ENCODE data around the gene BYSL. TPM values are rescaled to one million over a fixed set of nuclear protein-coding genes. Genes with fewer than 3 reads are reported as not detected.
A peak's percentile ranks its signal among the peaks of the same experiment; 100 is the strongest.

Gene BYSL
- total RNA-seq, 1 experiment from 2014 or later: 33.0 TPM

DNA sequence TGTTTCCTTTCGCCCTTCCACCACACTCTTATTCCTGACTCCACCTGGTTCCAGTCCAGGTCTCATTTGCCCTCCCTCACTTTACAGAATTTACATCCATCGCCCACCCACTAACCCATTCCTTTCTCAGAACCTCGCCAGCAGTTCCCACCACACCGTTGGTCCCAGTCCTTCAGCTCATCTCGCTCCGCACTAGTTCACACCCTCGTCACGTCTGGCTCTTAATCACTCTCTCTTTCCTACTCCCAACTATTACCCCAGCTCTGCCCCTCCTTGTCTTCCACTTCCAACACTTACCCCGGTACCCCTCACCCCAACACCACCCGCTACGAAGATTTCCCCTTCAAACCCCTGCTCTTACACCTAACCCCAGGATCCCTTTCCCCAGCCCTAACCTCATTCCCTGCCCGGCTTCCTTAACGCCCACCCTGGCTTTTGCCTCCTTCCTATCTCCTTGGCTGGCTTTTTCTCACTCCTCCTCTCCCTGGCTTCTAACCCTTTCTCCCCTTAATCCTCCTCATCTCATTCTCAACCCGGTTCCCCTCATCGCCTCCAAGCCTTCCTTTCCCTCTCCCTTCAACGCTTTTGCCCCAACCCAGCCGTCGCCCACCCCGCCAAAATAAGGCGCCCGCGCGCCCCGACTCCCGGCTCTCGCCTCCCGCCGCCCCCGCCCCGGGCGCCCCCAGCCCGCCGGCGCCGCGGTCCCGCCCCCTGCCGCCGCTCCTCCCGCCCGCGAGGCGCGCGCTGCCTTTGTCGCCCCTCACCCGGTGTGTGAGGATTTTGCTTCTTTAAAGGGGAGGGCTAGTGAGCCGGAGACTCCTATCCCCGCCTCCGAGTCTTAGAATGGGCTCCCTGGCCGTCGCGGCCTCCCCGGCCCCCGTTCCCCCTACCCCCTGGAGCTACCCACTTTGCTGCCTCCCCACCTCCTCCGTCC, 26.7 kb upstream of the BYSL start:
- peak overlapping the region; percentile 77 for H2AFZ ChIP-seq
- DNase-seq: peak in 1 of 2 experiments; percentile 3
- intact Hi-C loops (cut with micrococcal nuclease; ENCODE audit: unreplicated experiment): loop anchor here (2.0 kb wide), 1 partner anchor 26 kb away; the partner anchor contains the start of genes BYSL and MED20

DNA sequence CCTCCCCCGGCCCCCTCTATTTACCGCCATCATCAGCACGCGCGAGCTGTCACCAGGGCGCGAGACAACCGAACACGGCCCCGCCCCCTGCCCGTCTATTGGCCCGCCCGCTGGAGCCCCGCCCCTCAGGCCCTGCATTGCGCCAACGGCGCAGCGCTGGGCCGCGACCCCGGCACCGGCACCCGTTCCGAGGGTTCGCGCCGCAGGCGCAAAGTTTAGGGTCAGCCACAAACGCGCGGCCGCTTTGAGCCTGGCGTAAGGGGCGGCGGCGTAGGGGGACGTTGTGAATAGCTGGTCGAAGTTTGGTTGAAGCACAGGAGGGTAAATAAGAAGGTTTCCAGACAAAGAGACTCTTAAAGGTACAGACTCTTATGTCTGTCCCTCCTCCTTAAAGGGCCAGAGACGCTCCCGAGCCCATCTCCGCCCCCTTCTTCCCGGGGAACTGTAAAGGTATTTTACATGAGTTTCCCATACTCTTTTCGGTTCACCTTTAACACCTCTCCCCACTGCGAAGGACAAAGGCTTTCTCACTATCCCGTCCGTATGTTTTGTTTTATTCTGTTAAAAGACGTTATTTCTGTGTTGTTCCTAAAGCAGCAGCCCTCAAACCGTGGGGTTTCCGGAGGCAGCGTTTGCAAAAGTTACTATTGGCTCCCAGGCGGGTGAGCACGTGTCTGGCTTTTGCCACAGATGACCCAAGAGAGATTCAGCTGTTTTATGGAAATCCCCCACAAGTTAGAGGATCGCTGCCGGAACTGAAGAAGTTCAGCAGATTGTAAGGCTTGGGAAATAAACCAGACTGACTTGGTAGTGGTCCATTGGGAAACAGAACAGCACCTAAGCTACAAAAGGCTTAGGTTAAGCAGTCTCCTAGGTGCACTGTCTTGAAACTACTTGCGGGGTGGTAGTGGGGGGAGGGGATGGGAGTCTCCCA, 25.7 kb upstream of the BYSL start, which contains the start of gene USP49:
Gene USP49, minus strand, starts transcription at position 76 of the 934 bp plus-strand sequence. CDS start 88,392 bp downstream, outside the sequence.
- peak within 1 kb of the TSS; percentile 79 for H3K27ac ChIP-seq
- no peaks in the 10 kb centered on the region for H3K9me3 ChIP-seq (ENCODE audit: insufficient read depth, low read depth)
- peak; percentile 79 to 85 for DNase-seq
- no peaks in the 10 kb centered on the region; the same call in 1 of the 2 replicates for H4K20me1 ChIP-seq (ENCODE audit: insufficient read depth)
- POLR2A ChIA-PET (ENCODE audit: unreplicated experiment): interaction anchor here (0.6 to 0.7 kb wide), 5 partner anchors 25 to 1089 kb away, joined by 3 to 6 read pairs (median 6); partner anchors contain the start of genes MED20 and PPP2R5D
- peaks cover 17% of the 10 kb centered on the region; the same call in 1 of the 2 replicates for H3F3A ChIP-seq (ENCODE audit: insufficient read depth, low read depth)
- H2AFZ ChIP-seq: peak within 1 kb of the TSS; percentile 77
- no peaks in the 10 kb centered on the region for H3K27me3 ChIP-seq (ENCODE audit: insufficient read depth, low read depth)
- CTCF ChIA-PET: interaction anchor here (0.6 to 0.7 kb wide), 2 partner anchors 107 to 148 kb away, joined by 3 to 8 read pairs; no protein-coding TSS in a partner anchor
- no peak for TF ChIP-seq EZH2 (IDR thresholded peaks at IDR 0.05; ENCODE audit: low read depth)
- TF ChIP-seq, protein P1, sequence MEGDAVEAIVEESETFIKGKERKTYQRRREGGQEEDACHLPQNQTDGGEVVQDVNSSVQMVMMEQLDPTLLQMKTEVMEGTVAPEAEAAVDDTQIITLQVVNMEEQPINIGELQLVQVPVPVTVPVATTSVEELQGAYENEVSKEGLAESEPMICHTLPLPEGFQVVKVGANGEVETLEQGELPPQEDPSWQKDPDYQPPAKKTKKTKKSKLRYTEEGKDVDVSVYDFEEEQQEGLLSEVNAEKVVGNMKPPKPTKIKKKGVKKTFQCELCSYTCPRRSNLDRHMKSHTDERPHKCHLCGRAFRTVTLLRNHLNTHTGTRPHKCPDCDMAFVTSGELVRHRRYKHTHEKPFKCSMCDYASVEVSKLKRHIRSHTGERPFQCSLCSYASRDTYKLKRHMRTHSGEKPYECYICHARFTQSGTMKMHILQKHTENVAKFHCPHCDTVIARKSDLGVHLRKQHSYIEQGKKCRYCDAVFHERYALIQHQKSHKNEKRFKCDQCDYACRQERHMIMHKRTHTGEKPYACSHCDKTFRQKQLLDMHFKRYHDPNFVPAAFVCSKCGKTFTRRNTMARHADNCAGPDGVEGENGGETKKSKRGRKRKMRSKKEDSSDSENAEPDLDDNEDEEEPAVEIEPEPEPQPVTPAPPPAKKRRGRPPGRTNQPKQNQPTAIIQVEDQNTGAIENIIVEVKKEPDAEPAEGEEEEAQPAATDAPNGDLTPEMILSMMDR (conservative IDR thresholded peaks at IDR 0.05): no peak
- H3K4me2 ChIP-seq: peak within 1 kb of the TSS; percentile 97
- H3K36me3 ChIP-seq (ENCODE audit: low read depth): 0 out of 2 replicates have a peak, but pooled peaks cover 5% of the 10 kb centered on the region
- TSS peak; percentile 65 for BruUV-seq (replicated peaks)
- H3K4me3 ChIP-seq: peak within 1 kb of the TSS; percentile 69
- no peaks in the 10 kb centered on the region for H3K9me2 ChIP-seq (ENCODE audit: insufficient read depth)
- peaks cover 16% of the 10 kb centered on the region for H3K4me1 ChIP-seq (replicated peaks; ENCODE audit: insufficient read depth)
- no peaks in the 10 kb centered on the region for H3K79me2 ChIP-seq (ENCODE audit: low read depth)
- intact Hi-C loops (cut with micrococcal nuclease; ENCODE audit: unreplicated experiment): loop anchor here (2.0 kb wide), 1 partner anchor 25 kb away; the partner anchor contains the start of genes BYSL and MED20

More for the DNA sequence above, 26.7 kb upstream of the BYSL start:
- Histone ChIP-seq H3K4me2 (peak overlapping the region; percentile 97), H3K79me2 (ENCODE audit: low read depth) (no peaks in the 10 kb centered on the region), H3K4me3 (peak overlapping the region; percentile 69), H3K27ac (no peak overlapping the region), H3K9me3 (ENCODE audit: insufficient read depth, low read depth) (no peaks in the 10 kb centered on the region), H3K36me3 (ENCODE audit: low read depth) (no peaks in the 10 kb centered on the region), H3K4me1 (replicated peaks; ENCODE audit: insufficient read depth) (peaks cover 16% of the 10 kb centered on the region), H3F3A (ENCODE audit: insufficient read depth, low read depth) (peaks cover 17% of the 10 kb centered on the region; the same call in 1 of the 2 replicates), H3K27me3 (ENCODE audit: insufficient read depth, low read depth) (no peaks in the 10 kb centered on the region), H3K9me2 (ENCODE audit: insufficient read depth) (no peaks in the 10 kb centered on the region), H4K20me1 (ENCODE audit: insufficient read depth) (no peaks in the 10 kb centered on the region; the same call in 1 of the 2 replicates)
- TF ChIP-seq, protein P1 (conservative IDR thresholded peaks at IDR 0.05): no peak
- TF ChIP-seq EZH2 (IDR thresholded peaks at IDR 0.05; ENCODE audit: low read depth): no peak
- ChIA-PET POLR2A (ENCODE audit: unreplicated experiment) (interaction anchor here (0.7 kb wide), 1 partner anchor 1090 kb away, joined by 4 read pairs; the partner anchor contains the start of gene PPP2R5D), CTCF (interaction anchor here (0.6 kb wide), 1 partner anchor 29 kb away, joined by 3 read pairs; no protein-coding TSS in a partner anchor)
- no TSS peak for BruUV-seq (replicated peaks)

Data from PC-9 (cell line).